CD14-positive monocyte (primary cell): Measurements from ENCODE around the gene SUSD2. TPM values are rescaled to one million over a fixed set of nuclear protein-coding genes. Genes with fewer than 3 reads are reported as not detected.
"Not testable (repeated sequence)": the region's sequence is repeated elsewhere in the genome, so short reads cannot be mapped to it uniquely, and the experiment has no call there.

Source experiments
- DNase-seq, 3 donors: peaks; one replicate each; pipeline ENCODE4 v3.0.0-alpha.2; 2011 to 2022
- H2AFZ ChIP-seq: 2 replicates; pipeline ENCODE4 v1.6.0; 2012; ENCODE audit warnings: mild to moderate bottlenecking, low read depth, low read length, inconsistent platforms; ENCODE audit not compliant: insufficient read depth, poor library complexity, severe bottlenecking
- H3K27ac ChIP-seq, 2 donors: 1 replicate in 1 of 2; 2 replicates in 1 of 2; pipeline ENCODE4 v1.5.1; 2012 to 2013; ENCODE audit warnings: low read length in 2 of 2, control low read depth in 1 of 2, inconsistent platforms in 1 of 2, low read depth in 1 of 2, mild to moderate bottlenecking in 1 of 2
- H3K27me3 ChIP-seq, 2 donors: one replicate each; pipeline versions ENCODE4 v1.6.0 to v1.6.1; 2011 to 2013; ENCODE audit warnings: low read length in 2 of 2; ENCODE audit not compliant: control insufficient read depth in 2 of 2, insufficient read depth in 2 of 2
- H3K36me3 ChIP-seq, 2 donors: replicated peaks in 1 of 2; 1 replicate in 1 of 2; 2 replicates in 1 of 2; pipeline versions ENCODE4 v1.5.1 to v1.6.1; 2012 to 2013; ENCODE audit warnings: low read length in 2 of 2, control low read depth in 1 of 2, inconsistent platforms in 1 of 2, mild to moderate bottlenecking in 1 of 2; ENCODE audit not compliant: insufficient read depth in 2 of 2, control insufficient read depth in 1 of 2
- H3K4me1 ChIP-seq, 2 donors: 1 replicate in 1 of 2; 2 replicates in 1 of 2; pipeline versions ENCODE4 v1.5.1 to v1.6.1; 2012 to 2013; ENCODE audit warnings: low read length in 2 of 2, control low read depth in 1 of 2, inconsistent platforms in 1 of 2, mild to moderate bottlenecking in 1 of 2, moderate library complexity in 1 of 2; ENCODE audit not compliant: insufficient read depth in 2 of 2, control insufficient read depth in 1 of 2
- H3K4me2 ChIP-seq: replicated peaks from 2 replicates; pipeline ENCODE3; 2012; ENCODE audit warnings: low read length, moderate library complexity, mild to moderate bottlenecking; ENCODE audit not compliant: poor library complexity, severe bottlenecking; ENCODE audit errors: extremely low read depth
- H3K4me3 ChIP-seq, 3 experiments: fragments of 200-600 bp in 1 of 3; sonication (generic) in 1 of 3; replicated peaks in 1 of 3; 1 replicate in 2 of 3; 2 replicates in 1 of 3; pipeline ENCODE4 v1.5.1; 2011 to 2013; ENCODE audit warnings: low read length in 3 of 3, mild to moderate bottlenecking in 3 of 3, control low read depth in 2 of 3, low read depth in 2 of 3, inconsistent platforms in 1 of 3, moderate library complexity in 1 of 3
- H3K79me2 ChIP-seq: 2 replicates; pipeline ENCODE4 v1.6.0; 2012; ENCODE audit warnings: mild to moderate bottlenecking, control low read depth, inconsistent platforms, low read length, moderate library complexity; ENCODE audit not compliant: insufficient read depth
- H3K9ac ChIP-seq: 2 replicates; pipeline ENCODE4 v1.6.0; 2017; ENCODE audit warnings: low read length, mild to moderate bottlenecking; ENCODE audit not compliant: insufficient read depth, poor library complexity, severe bottlenecking
- H3K9me3 ChIP-seq, 2 donors: replicated peaks in 1 of 2; 1 replicate in 1 of 2; 2 replicates in 1 of 2; pipeline versions ENCODE4 v1.5.1 to v1.6.1; 2012 to 2013; ENCODE audit warnings: low read length in 2 of 2, control low read depth in 1 of 2; ENCODE audit not compliant: control insufficient read depth in 1 of 2, insufficient read depth in 1 of 2
- H4K20me1 ChIP-seq: 2 replicates; pipeline ENCODE4 v1.6.0; 2012; ENCODE audit warnings: mild to moderate bottlenecking, low read length, control low read depth, moderate library complexity; ENCODE audit not compliant: insufficient read depth
- H3K27ac Mint-ChIP-seq, 7 donors: one replicate each; pipeline ENCODE4 v1.8.0; 2020; ENCODE audit warnings: mild to moderate bottlenecking in 7 of 7, mixed read lengths in 7 of 7, moderate library complexity in 6 of 7, inconsistent platforms in 2 of 7
- H3K27me3 Mint-ChIP-seq, 3 donors: one replicate each; pipeline ENCODE4 v1.8.0; 2021 to 2022; ENCODE audit warnings: low read depth in 3 of 3, mild to moderate bottlenecking in 3 of 3, mixed read lengths in 3 of 3, moderate library complexity in 3 of 3, inconsistent platforms in 1 of 3
- H3K36me3 Mint-ChIP-seq, 2 donors: one replicate each; pipeline ENCODE4 v1.8.0; 2020; ENCODE audit warnings: mixed read lengths in 2 of 2, inconsistent platforms in 1 of 2, mild to moderate bottlenecking in 1 of 2
- H3K4me1 Mint-ChIP-seq: one replicate; pipeline ENCODE4 v1.8.0; 2020; ENCODE audit warnings: mild to moderate bottlenecking, mixed read lengths
- H3K4me3 Mint-ChIP-seq, 2 donors: one replicate each; pipeline ENCODE4 v1.8.0; 2020; ENCODE audit warnings: mild to moderate bottlenecking in 2 of 2, mixed read lengths in 2 of 2, moderate library complexity in 1 of 2
- H3K9me3 Mint-ChIP-seq, 7 donors: one replicate each; pipeline ENCODE4 v1.8.0; 2020 to 2022; ENCODE audit warnings: mixed read lengths in 7 of 7, mild to moderate bottlenecking in 6 of 7, moderate library complexity in 6 of 7, inconsistent platforms in 2 of 7
- WGBS: methylation state at CpG from one replicate; pipeline ENCODE4 v1.1.5; 2013; ENCODE audit warnings: missing lambda C conversion rate; ENCODE audit not compliant: insufficient coverage; 5-methylcytosine and 5-hydroxymethylcytosine counted together
- intact Hi-C, 2 donors: fragments of 100-400 bp; cut with micrococcal nuclease; formaldehyde crosslinking; loops; one replicate each; pipeline versions ENCODE4 v1.15.0 to v1.15.1; 2023
- polyA plus RNA-seq, 3 donors: library from polyadenylated mRNA; depleted of rRNA in 1 of 3; unstranded in 2 of 3; stranded (reverse) in 1 of 3; fragments of 300-500 nt in 2 of 3; fragments of >200 nt in 1 of 3; fragmentation: Illumina TruSeq in 2 of 3; gene quantifications; 1 replicate in 2 of 3; 2 replicates in 1 of 3; pipeline ENCODE4 v1.2.3, GENCODE V29; 2012 to 2021
- TF ChIP-seq, protein P1 (sequence below): fragments of 200-600 bp; IDR thresholded peaks from one replicate; pipeline ENCODE4 v1.8.0; 2022; ENCODE audit warnings: antibody characterized with exemption, mild to moderate bottlenecking

The SUSD2 gene
- polyA plus RNA-seq, 3 donors: 0.56 TPM; not detected in 2

DNA sequence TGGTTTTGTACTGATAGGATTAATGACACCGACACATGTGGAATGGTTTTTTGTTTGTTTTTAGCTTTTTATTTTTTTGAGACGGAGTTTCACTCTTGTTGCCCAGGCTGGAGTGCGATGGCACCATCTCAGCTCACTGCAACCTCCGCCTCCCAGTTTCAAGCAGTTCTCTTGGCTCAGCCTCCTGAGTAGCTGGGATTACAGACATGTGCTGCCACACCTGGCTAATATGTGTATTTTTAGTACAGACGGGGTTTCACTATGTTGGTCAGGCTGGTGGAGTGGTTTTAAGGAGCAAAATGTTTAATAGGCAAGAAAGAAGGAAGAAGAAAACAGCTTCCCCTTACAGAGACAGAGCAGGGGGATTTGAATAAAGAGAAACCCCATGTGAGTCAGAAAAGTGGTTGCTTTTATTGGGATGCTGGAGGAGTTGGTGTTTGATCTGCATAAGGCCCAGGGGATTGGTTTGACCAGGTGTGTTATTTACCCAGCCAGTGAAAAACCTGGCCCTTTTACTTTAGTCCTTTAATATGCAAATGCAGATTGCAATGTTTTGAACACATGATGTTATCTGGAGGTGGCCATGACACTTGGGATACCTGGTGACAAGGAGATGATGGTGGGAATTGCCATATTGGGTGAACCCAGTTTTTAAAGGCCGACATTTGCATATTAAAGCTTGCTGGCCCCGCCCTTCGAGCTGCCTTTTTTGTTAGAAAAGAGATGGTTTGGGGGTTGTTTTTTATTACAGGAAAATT, 24.3 kb downstream of the SUSD2 start:
- Histone ChIP-seq H3K36me3 (no peaks in the 10 kb centered on the region), H2AFZ (no peak overlapping the region), H4K20me1 (no peaks in the 10 kb centered on the region), H3K4me1 (peaks cover 44 to 57% of the 10 kb centered on the region in 2 donors), H3K27ac (peak overlapping the region in 1 of 2 donors; percentile 42), H3K9ac (no peak overlapping the region), H3K4me2 (peak overlapping the region; percentile 26), H3K9me3 (no peaks in the 10 kb centered on the region), H3K27me3 (no peaks in the 10 kb centered on the region), H3K4me3 (peak overlapping the region in 1 of 3 experiments; percentile 14), H3K79me2 (no peaks in the 10 kb centered on the region)
- WGBS: 77% methylated on average over 3 of the region's 8 CpGs
- H3K9me3 Mint-ChIP-seq: no peaks in the 10 kb centered on the region
- peak overlapping the region; percentile 51 to 93 (median 84) for H3K27ac Mint-ChIP-seq
- TF ChIP-seq, protein P1, sequence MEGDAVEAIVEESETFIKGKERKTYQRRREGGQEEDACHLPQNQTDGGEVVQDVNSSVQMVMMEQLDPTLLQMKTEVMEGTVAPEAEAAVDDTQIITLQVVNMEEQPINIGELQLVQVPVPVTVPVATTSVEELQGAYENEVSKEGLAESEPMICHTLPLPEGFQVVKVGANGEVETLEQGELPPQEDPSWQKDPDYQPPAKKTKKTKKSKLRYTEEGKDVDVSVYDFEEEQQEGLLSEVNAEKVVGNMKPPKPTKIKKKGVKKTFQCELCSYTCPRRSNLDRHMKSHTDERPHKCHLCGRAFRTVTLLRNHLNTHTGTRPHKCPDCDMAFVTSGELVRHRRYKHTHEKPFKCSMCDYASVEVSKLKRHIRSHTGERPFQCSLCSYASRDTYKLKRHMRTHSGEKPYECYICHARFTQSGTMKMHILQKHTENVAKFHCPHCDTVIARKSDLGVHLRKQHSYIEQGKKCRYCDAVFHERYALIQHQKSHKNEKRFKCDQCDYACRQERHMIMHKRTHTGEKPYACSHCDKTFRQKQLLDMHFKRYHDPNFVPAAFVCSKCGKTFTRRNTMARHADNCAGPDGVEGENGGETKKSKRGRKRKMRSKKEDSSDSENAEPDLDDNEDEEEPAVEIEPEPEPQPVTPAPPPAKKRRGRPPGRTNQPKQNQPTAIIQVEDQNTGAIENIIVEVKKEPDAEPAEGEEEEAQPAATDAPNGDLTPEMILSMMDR: no peak
- no peaks in the 10 kb centered on the region for H3K36me3 Mint-ChIP-seq
- peaks cover 51% of the 10 kb centered on the region for H3K4me1 Mint-ChIP-seq
- peak overlapping the region; percentile 31 to 66 for H3K4me3 Mint-ChIP-seq
- H3K27me3 Mint-ChIP-seq: peaks cover 0 to 6% (median 4%) of the 10 kb centered on the region in 3 donors
- peak; percentile 35 to 79 (median 63) for DNase-seq
- intact Hi-C loops: no loop called here

DNA sequence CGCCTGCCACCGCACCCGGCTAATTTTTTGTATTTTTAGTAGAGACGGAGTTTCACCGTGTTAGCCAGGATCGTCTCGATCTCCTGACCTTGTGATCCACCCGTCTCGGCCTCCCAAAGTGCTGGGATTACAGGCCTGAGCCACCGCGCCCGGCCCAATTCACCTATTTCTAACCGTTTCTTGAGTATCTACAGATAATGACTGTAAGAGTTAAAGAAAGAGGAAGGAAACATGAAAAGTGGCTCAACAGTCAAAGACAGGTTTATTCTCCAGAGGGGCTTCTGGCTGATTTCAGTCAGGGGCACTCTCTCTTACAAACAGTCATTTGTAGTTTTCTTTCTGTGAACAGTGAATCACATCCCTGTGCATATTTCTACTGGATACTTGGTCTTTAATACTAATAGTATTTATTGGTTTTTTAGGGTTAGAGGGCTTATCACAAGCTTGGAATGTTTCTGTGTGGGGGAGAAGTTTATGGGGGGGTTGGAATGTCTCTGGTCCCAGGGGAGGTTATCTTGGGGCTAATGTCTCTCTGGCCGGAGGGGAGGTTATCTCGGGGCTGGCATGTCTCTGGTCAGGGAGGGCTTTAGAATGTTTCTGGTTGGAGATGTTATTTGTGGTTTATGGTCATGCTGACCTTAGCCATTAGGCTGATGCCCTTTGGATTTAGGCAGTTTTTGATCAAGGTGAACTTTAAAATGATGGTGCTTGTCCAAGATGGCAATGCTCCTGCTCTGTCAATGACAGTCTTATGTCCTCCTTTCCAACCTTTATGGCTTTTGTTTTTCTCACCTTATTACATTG, 25.4 kb downstream of the SUSD2 start:
- H3K9ac ChIP-seq, H3K4me3 Mint-ChIP-seq, H3K4me3 ChIP-seq, H3K27me3 ChIP-seq, H4K20me1 ChIP-seq, H2AFZ ChIP-seq, H3K27me3 Mint-ChIP-seq, H3K9me3 ChIP-seq, intact Hi-C loops, H3K36me3 ChIP-seq, H3K36me3 Mint-ChIP-seq, H3K9me3 Mint-ChIP-seq, H3K79me2 ChIP-seq: not testable (repeated sequence)
- DNase-seq: peak in 2 of 3 donors; percentile 39 to 40
- Histone ChIP-seq H3K27ac (peak overlapping the region; percentile 33 to 86), H3K4me2 (peak overlapping the region; percentile 50), H3K4me1 (peaks cover 44 to 57% of the 10 kb centered on the region in 2 donors)
- H3K27ac Mint-ChIP-seq: peak overlapping the region; percentile 88 to 99 (median 95)
- 93% methylated on average over 2 of the region's 15 CpGs for WGBS
- H3K4me1 Mint-ChIP-seq: peaks cover 48% of the 10 kb centered on the region
